Activated CD4-positive, alpha-beta T cell treated with anti-CD3 and anti-CD28 coated beads, Interleukin-2, amount 10 ng/mL, durations not matched to agents 24 days and 14 days (primary cell): ENCODE measurements around the gene VCX3B. TPM values are rescaled to one million over a fixed set of nuclear protein-coding genes. Genes with fewer than 3 reads are reported as not detected.
"Not testable (repeated sequence)": the region's sequence is repeated elsewhere in the genome, so short reads cannot be mapped to it uniquely, and the experiment has no call there.

Experiments
- DNase-seq: peaks from one replicate; pipeline ENCODE4 v3.0.0; 2022
- H3K27ac Mint-ChIP-seq: one replicate; pipeline ENCODE4 v1.8.0; 2022; ENCODE audit warnings: mild to moderate bottlenecking, mixed read lengths
- H3K27me3 Mint-ChIP-seq: one replicate; pipeline ENCODE4 v1.8.0; 2022; ENCODE audit warnings: mixed read lengths
- H3K36me3 Mint-ChIP-seq: one replicate; pipeline ENCODE4 v1.8.0; 2022; ENCODE audit warnings: low read depth, mild to moderate bottlenecking, mixed read lengths
- H3K4me1 Mint-ChIP-seq: one replicate; pipeline ENCODE4 v1.8.0; 2021; ENCODE audit warnings: mixed read lengths
- H3K4me3 Mint-ChIP-seq: one replicate; pipeline ENCODE4 v1.8.0; 2022; ENCODE audit warnings: mild to moderate bottlenecking, moderate library complexity, mixed read lengths
- H3K9me3 Mint-ChIP-seq: one replicate; pipeline ENCODE4 v1.8.0; 2021; ENCODE audit warnings: mixed read lengths
- intact Hi-C: fragments of 100-400 bp; cut with micrococcal nuclease; formaldehyde crosslinking; loops from one replicate; pipeline ENCODE4 v1.15.1; 2023
- total RNA-seq: library from RNA; stranded (reverse); gene quantifications from 2 replicates; pipeline ENCODE4 v1.2.3, GENCODE V29; 2022

VCX3B gene
- total RNA-seq, 1 donor from 2014 or later = not detected

- intact Hi-C loops = no loop called here
- H3K4me3 Mint-ChIP-seq = no peak overlapping the region
- no peak overlapping the region for H3K27ac Mint-ChIP-seq
These were observed 35.6 kb downstream of the VCX3B start for GRCh38 chrX:8500203-8500602.

GRCh38 chrX:8502101-8502500, 37.5 kb downstream of the VCX3B start:
- not testable (repeated sequence) for H3K27ac Mint-ChIP-seq, H3K36me3 Mint-ChIP-seq

More at GRCh38 chrX:8500203-8500602, 35.6 kb downstream of the VCX3B start:
- H3K4me1 Mint-ChIP-seq = no peaks in the 10 kb centered on the region
- no peaks in the 10 kb centered on the region for H3K36me3 Mint-ChIP-seq
- no peaks in the 10 kb centered on the region for H3K27me3 Mint-ChIP-seq
- no peak for DNase-seq
- no peaks in the 10 kb centered on the region for H3K9me3 Mint-ChIP-seq

GRCh38 chrX:8504451-8504850, 39.8 kb downstream of the VCX3B start:
- Mint-ChIP-seq H3K4me1 (no peaks in the 10 kb centered on the region), H3K9me3 (no peaks in the 10 kb centered on the region), H3K4me3 (no peak overlapping the region), H3K27me3 (no peaks in the 10 kb centered on the region), H3K27ac (no peak overlapping the region), H3K36me3 (no peaks in the 10 kb centered on the region)
- intact Hi-C loops = no loop called here
- DNase-seq = no peak

More at GRCh38 chrX:8502101-8502500, 37.5 kb downstream of the VCX3B start:
- H3K4me1 Mint-ChIP-seq, H3K4me3 Mint-ChIP-seq, H3K9me3 Mint-ChIP-seq, DNase-seq, intact Hi-C loops, H3K27me3 Mint-ChIP-seq: not testable (repeated sequence)
